HepG2 (cell line): Measurements from ENCODE around the gene RABGGTA. TPM values are rescaled to one million over a fixed set of nuclear protein-coding genes. Genes with fewer than 3 reads are reported as not detected.
"Not testable (repeated sequence)": the region's sequence is repeated elsewhere in the genome, so short reads cannot be mapped to it uniquely, and the experiment has no call there.

Experiments
- ATAC-seq: fragments of 200-7000 bp; cut with Tn5 transposase; 3 replicates; pipeline ENCODE4 v1.9.1; 2020; ENCODE audit warnings: mild to moderate bottlenecking, moderate library complexity
- BruUV-seq: library from RNA; stranded (reverse); fragments of 400-500 nt; replicated peaks from 2 replicates; lab custom pipeline; 2021; lab: Mats Ljungman, UMichigan
- CTCF ChIA-PET: fragments of 300-600 bp; formaldehyde crosslinking; extraction: SDS; loops from one replicate; lab custom pipeline; 2021; ENCODE audit warnings: low total read pairs, inconsistent platforms, low intra/inter-chr PET ratio; lab: Yijun Ruan, JAX
- POLR2A ChIA-PET: fragments of 350-600 bp; sonication (Branson Sonifier 250); formaldehyde crosslinking; loops from one replicate; lab custom pipeline; 2020; ENCODE audit warnings: antibody characterized with exemption, inconsistent platforms; lab: Yijun Ruan, JAX
- DNase-seq: peaks from one replicate; pipeline ENCODE4 v3.0.0-alpha.2; 2015; ENCODE audit warnings: low spot score
- FAIRE-seq: peaks from 3 replicates; lab custom pipeline; 2011; peaks lifted over from hg19 to GRCh38; lab: Jason Lieb, UNC
- H2AFZ ChIP-seq: one replicate; pipeline ENCODE4 v1.6.1; 2011; ENCODE audit warnings: low read length, inconsistent platforms
- H3K27ac ChIP-seq: fragments of 300-600 bp; 3 replicates; pipeline ENCODE4 v1.8.0; 2011; ENCODE audit warnings: mixed run types, mild to moderate bottlenecking, mixed read lengths, low read length, inconsistent platforms; ENCODE audit not compliant: insufficient read depth; ENCODE audit errors: extremely low read length
- H3K27me3 ChIP-seq, 2 experiments: fragments of 200-600 bp in 1 of 2; 2 replicates in 1 of 2; 3 replicates in 1 of 2; pipeline versions ENCODE4 v1.6.0 to v1.8.0; 2011; ENCODE audit warnings: low read length in 2 of 2, mild to moderate bottlenecking in 2 of 2, moderate library complexity in 2 of 2, inconsistent platforms in 1 of 2; ENCODE audit not compliant: insufficient read depth in 2 of 2, control insufficient read depth in 1 of 2
- H3K36me3 ChIP-seq, 2 experiments: fragments of 200-600 bp in 1 of 2; replicated peaks in 1 of 2; 2 replicates in 1 of 2; 3 replicates in 1 of 2; pipeline versions ENCODE4 v1.5.1 to v1.8.0; 2011; ENCODE audit warnings: low read length in 2 of 2, inconsistent platforms in 1 of 2; ENCODE audit not compliant: insufficient read depth in 2 of 2, control insufficient read depth in 1 of 2
- H3K4me1 ChIP-seq: 2 replicates; pipeline ENCODE4 v1.5.1; 2012; ENCODE audit warnings: low read length, inconsistent platforms; ENCODE audit not compliant: insufficient read depth
- H3K4me2 ChIP-seq: 2 replicates; pipeline ENCODE4 v1.6.0; 2011; ENCODE audit warnings: low read depth, low read length, inconsistent platforms
- H3K4me3 ChIP-seq, 3 experiments: fragments of 200-600 bp in 1 of 3; sonication (generic), shearing (Covaris generic) in 1 of 3; replicated peaks in 1 of 3; 2 replicates each; pipeline ENCODE4 v1.5.1; 2011 to 2016; ENCODE audit warnings: low read length in 3 of 3, inconsistent platforms in 2 of 3, low read depth in 2 of 3, mild to moderate bottlenecking in 2 of 3, control low read depth in 1 of 3, mixed read lengths in 1 of 3; ENCODE audit not compliant: insufficient read depth in 1 of 3
- H3K79me2 ChIP-seq: one replicate; pipeline ENCODE4 v1.6.1; 2011; ENCODE audit warnings: low read length, inconsistent platforms; ENCODE audit not compliant: insufficient read depth
- H3K9ac ChIP-seq: 2 replicates; pipeline ENCODE4 v1.6.0; 2011; ENCODE audit warnings: mild to moderate bottlenecking, low read depth, low read length, inconsistent platforms; ENCODE audit not compliant: insufficient read depth
- H3K9me3 ChIP-seq: 2 replicates; pipeline ENCODE4 v1.5.1; 2012; ENCODE audit warnings: mild to moderate bottlenecking, low read length
- H4K20me1 ChIP-seq: 2 replicates; pipeline ENCODE4 v1.6.0; 2011; ENCODE audit warnings: inconsistent platforms, mild to moderate bottlenecking, low read length, moderate library complexity; ENCODE audit not compliant: insufficient read depth
- FOXP1 ChIP-seq, 2 experiments: fragments of 450-650 bp in 1 of 2; IDR thresholded peaks; 2 replicates each; pipeline ENCODE4 v1.6.1; 2017 to 2018; ENCODE audit warnings: antibody characterized with exemption in 1 of 2
- FUBP1 ChIP-seq: sonication (generic); formaldehyde crosslinking; IDR thresholded peaks from 2 replicates; pipeline ENCODE4 v1.5.1; 2020; ENCODE audit warnings: missing genetic modification reagents, mild to moderate bottlenecking, borderline replicate concordance
- TEAD3 ChIP-seq: optimal IDR thresholded peaks from 2 replicates; pipeline ENCODE3; 2016; ENCODE audit warnings: borderline replicate concordance
- ZNF317 ChIP-seq: sonication (generic); formaldehyde crosslinking; IDR thresholded peaks from 2 replicates; pipeline ENCODE4 v1.5.0; 2020; ENCODE audit warnings: mild to moderate bottlenecking, missing genetic modification reagents
- ZNF547 ChIP-seq: sonication (generic); formaldehyde crosslinking; IDR thresholded peaks from 2 replicates; pipeline ENCODE4 v1.5.1; 2020; ENCODE audit warnings: mild to moderate bottlenecking, missing genetic modification reagents
- ZNF607 ChIP-seq: sonication (generic); formaldehyde crosslinking; IDR thresholded peaks from 2 replicates; pipeline ENCODE4 v1.5.1; 2020; ENCODE audit warnings: missing genetic modification reagents, mild to moderate bottlenecking, borderline replicate concordance
- ZNF75D ChIP-seq: sonication (generic); formaldehyde crosslinking; IDR thresholded peaks from 2 replicates; pipeline ENCODE4 v1.8.1; 2023; ENCODE audit warnings: missing genetic modification reagents, mild to moderate bottlenecking, borderline replicate concordance
- WGBS: methylation state at CpG from one replicate; pipeline ENCODE4 v1.1.6; 2017; ENCODE audit warnings: low lambda C conversion rate; 5-methylcytosine and 5-hydroxymethylcytosine counted together
- in situ Hi-C: cut with HindIII; loops from 2 replicates; pipeline ENCODE4 v1.10.0; 2017; ENCODE audit warnings: low pct_unique_long_range_greater_than_20kb; ENCODE audit not compliant: extremely low pct_ligation_motif_present
- intact Hi-C: fragments of 100-400 bp; cut with micrococcal nuclease; formaldehyde crosslinking; loops from one replicate; pipeline ENCODE4 v1.10.0; 2022; ENCODE audit not compliant: unreplicated experiment
- polyA plus RNA-seq, 8 experiments: library from polyadenylated mRNA; depleted of rRNA in 3 of 8; stranded (reverse) in 7 of 8; unstranded in 1 of 8; fragments of >200 nt; fragmentation: Illumina TruSeq in 4 of 8; extraction: Trizol in 4 of 8; gene quantifications; 2 replicates each; pipeline versions ENCODE4 v1.2.1 to v1.2.3, GENCODE V29; 2011 to 2016; ENCODE audit warnings: low read depth in 4 of 8, missing spikeins in 1 of 8, mixed read lengths in 1 of 8; ENCODE audit not compliant: insufficient read depth in 1 of 8
- total RNA-seq, 5 experiments: library from RNA; depleted of rRNA; stranded (reverse); fragments of >200 nt; fragmentation: Illumina TruSeq; extraction: Trizol; gene quantifications; 2 replicates each; pipeline ENCODE4 v1.2.3, GENCODE V29; 2016; ENCODE audit warnings: low read depth in 1 of 5

RABGGTA gene
- total and polyA plus RNA-seq, 2 of the 13 experiments (the other 11 are each of a cell fraction or from before 2014, with no cell fraction given) = 57.9 to 90.8 TPM

GRCh38 chr14:24216876-24217275 lies 54.5 kb downstream of the RABGGTA start:
- H3K4me1 ChIP-seq = peaks cover 32% of the 10 kb centered on the region
- in situ Hi-C loops; H4K20me1 ChIP-seq; H2AFZ ChIP-seq; FAIRE-seq; H3K27ac ChIP-seq; ATAC-seq; H3K4me2 ChIP-seq; H3K9me3 ChIP-seq; H3K9ac ChIP-seq; H3K4me3 ChIP-seq; DNase-seq; BruUV-seq; H3K27me3 ChIP-seq; TF ChIP-seq FOXP1 (CRISPR knock-in tag; IDR thresholded peaks at IDR 0.05): not testable (repeated sequence)
- POLR2A ChIA-PET = interaction anchor here (1.7 to 4.9 kb wide), 2 partner anchors 29 to 54 kb away, joined by 19 to 99 read pairs; partner anchors contain the start of genes IPO4 and RABGGTA
- H3K36me3 ChIP-seq = peaks cover 8 to 11% of the 10 kb centered on the region in 2 experiments; a peak in 4 of 5 replicates
- H3K79me2 ChIP-seq = peaks cover 23% of the 10 kb centered on the region
- 100% methylated on average over 1 of the region's 1 CpG for WGBS
- intact Hi-C loops = loop anchor here (1.0 to 2.0 kb wide), 4 partner anchors 15 to 80 kb away; partner anchors contain the start of genes GMPR2, NEDD8, RABGGTA and TINF2
- CTCF ChIA-PET = interaction anchor here (1.5 to 3.1 kb wide), 3 partner anchors 26 to 81 kb away, joined by 10 to 44 read pairs (median 19); partner anchors contain the start of genes RABGGTA and TINF2
- TF ChIP-seq ZNF547 (CRISPR knock-in tag) (0 out of 2 replicates have a peak, but pooled peaks have one; percentile 39), ZNF75D (CRISPR knock-in tag) (peak; percentile 73; the same call in 1 of the 2 replicates), ZNF607 (CRISPR knock-in tag) (0 out of 2 replicates have a peak, but pooled peaks have one; percentile 9), FOXP1 (IDR thresholded peaks at IDR 0.05) (0 out of 2 replicates have a peak, but pooled peaks have one; percentile 30), TEAD3 (CRISPR knock-in tag) (peak; percentile 17), FUBP1 (CRISPR knock-in tag) (0 out of 2 replicates have a peak, but pooled peaks have one; percentile 14), ZNF317 (CRISPR knock-in tag) (0 out of 2 replicates have a peak, but pooled peaks have one; percentile 24)
